HepG2 (cell line): ENCODE results near the gene TARP.

Source experiments
- ATAC-seq: fragments of 200-7000 bp; cut with Tn5 transposase; 3 replicates; pipeline ENCODE4 v1.9.1; 2020; ENCODE audit warnings: mild to moderate bottlenecking, moderate library complexity
- BruUV-seq: library from RNA; stranded (reverse); fragments of 400-500 nt; replicated peaks from 2 replicates; lab custom pipeline; 2021; lab: Mats Ljungman, UMichigan
- CTCF ChIA-PET: fragments of 300-600 bp; formaldehyde crosslinking; extraction: SDS; loops from one replicate; lab custom pipeline; 2021; ENCODE audit warnings: low total read pairs, inconsistent platforms, low intra/inter-chr PET ratio; lab: Yijun Ruan, JAX
- POLR2A ChIA-PET: fragments of 350-600 bp; sonication (Branson Sonifier 250); formaldehyde crosslinking; loops from one replicate; lab custom pipeline; 2020; ENCODE audit warnings: antibody characterized with exemption, inconsistent platforms; lab: Yijun Ruan, JAX
- DNase-seq: peaks from one replicate; pipeline ENCODE4 v3.0.0-alpha.2; 2015; ENCODE audit warnings: low spot score
- FAIRE-seq: peaks from 3 replicates; lab custom pipeline; 2011; peaks lifted over from hg19 to GRCh38; lab: Jason Lieb, UNC
- H2AFZ ChIP-seq: one replicate; pipeline ENCODE4 v1.6.1; 2011; ENCODE audit warnings: low read length, inconsistent platforms
- H3K27ac ChIP-seq: fragments of 300-600 bp; 3 replicates; pipeline ENCODE4 v1.8.0; 2011; ENCODE audit warnings: mixed run types, mild to moderate bottlenecking, mixed read lengths, low read length, inconsistent platforms; ENCODE audit not compliant: insufficient read depth; ENCODE audit errors: extremely low read length
- H3K27me3 ChIP-seq, 2 experiments: fragments of 200-600 bp in 1 of 2; 2 replicates in 1 of 2; 3 replicates in 1 of 2; pipeline versions ENCODE4 v1.6.0 to v1.8.0; 2011; ENCODE audit warnings: low read length in 2 of 2, mild to moderate bottlenecking in 2 of 2, moderate library complexity in 2 of 2, inconsistent platforms in 1 of 2; ENCODE audit not compliant: insufficient read depth in 2 of 2, control insufficient read depth in 1 of 2
- H3K36me3 ChIP-seq, 2 experiments: fragments of 200-600 bp in 1 of 2; replicated peaks in 1 of 2; 2 replicates in 1 of 2; 3 replicates in 1 of 2; pipeline versions ENCODE4 v1.5.1 to v1.8.0; 2011; ENCODE audit warnings: low read length in 2 of 2, inconsistent platforms in 1 of 2; ENCODE audit not compliant: insufficient read depth in 2 of 2, control insufficient read depth in 1 of 2
- H3K4me1 ChIP-seq: 2 replicates; pipeline ENCODE4 v1.5.1; 2012; ENCODE audit warnings: low read length, inconsistent platforms; ENCODE audit not compliant: insufficient read depth
- H3K4me2 ChIP-seq: 2 replicates; pipeline ENCODE4 v1.6.0; 2011; ENCODE audit warnings: low read depth, low read length, inconsistent platforms
- H3K4me3 ChIP-seq, 3 experiments: fragments of 200-600 bp in 1 of 3; sonication (generic), shearing (Covaris generic) in 1 of 3; replicated peaks in 1 of 3; 2 replicates each; pipeline ENCODE4 v1.5.1; 2011 to 2016; ENCODE audit warnings: low read length in 3 of 3, inconsistent platforms in 2 of 3, low read depth in 2 of 3, mild to moderate bottlenecking in 2 of 3, control low read depth in 1 of 3, mixed read lengths in 1 of 3; ENCODE audit not compliant: insufficient read depth in 1 of 3
- H3K79me2 ChIP-seq: one replicate; pipeline ENCODE4 v1.6.1; 2011; ENCODE audit warnings: low read length, inconsistent platforms; ENCODE audit not compliant: insufficient read depth
- H3K9ac ChIP-seq: 2 replicates; pipeline ENCODE4 v1.6.0; 2011; ENCODE audit warnings: mild to moderate bottlenecking, low read depth, low read length, inconsistent platforms; ENCODE audit not compliant: insufficient read depth
- H3K9me3 ChIP-seq: 2 replicates; pipeline ENCODE4 v1.5.1; 2012; ENCODE audit warnings: mild to moderate bottlenecking, low read length
- H4K20me1 ChIP-seq: 2 replicates; pipeline ENCODE4 v1.6.0; 2011; ENCODE audit warnings: inconsistent platforms, mild to moderate bottlenecking, low read length, moderate library complexity; ENCODE audit not compliant: insufficient read depth
- EED ChIP-seq: sonication (generic); formaldehyde crosslinking; IDR thresholded peaks from 2 replicates; pipeline ENCODE4 v1.5.0; 2020; ENCODE audit warnings: mild to moderate bottlenecking, missing genetic modification reagents
- HDAC6 ChIP-seq: fragments of 200-600 bp; sonication (generic); IDR thresholded peaks from 2 replicates; pipeline ENCODE4 v1.7.0; 2017; ENCODE audit warnings: mild to moderate bottlenecking, antibody characterized with exemption, low read length, low read depth
- HIVEP1 ChIP-seq: sonication (generic); formaldehyde crosslinking; IDR thresholded peaks from 2 replicates; pipeline ENCODE4 v1.4.0; 2020; ENCODE audit warnings: mild to moderate bottlenecking, missing genetic modification reagents
- HMG20B ChIP-seq: conservative IDR thresholded peaks from 2 replicates; pipeline ENCODE4 v1.6.1; 2016; ENCODE audit warnings: missing genetic modification reagents, missing compliant biosample characterization
- HOXA5 ChIP-seq: sonication (generic); formaldehyde crosslinking; IDR thresholded peaks from 2 replicates; pipeline ENCODE4 v1.4.0; 2020; ENCODE audit warnings: missing genetic modification reagents
- HOXA9 ChIP-seq: sonication (generic); formaldehyde crosslinking; IDR thresholded peaks from 2 replicates; pipeline ENCODE4 v1.8.1; 2022; ENCODE audit warnings: missing genetic modification reagents, mild to moderate bottlenecking, moderate library complexity, borderline replicate concordance
- JUND ChIP-seq: sonication (generic); formaldehyde crosslinking; IDR thresholded peaks from 2 replicates; pipeline ENCODE4 v1.8.0; 2022; ENCODE audit warnings: mild to moderate bottlenecking, missing genetic modification reagents
- KLF9 ChIP-seq: IDR thresholded peaks from 2 replicates; pipeline ENCODE4 v1.6.1; 2016; ENCODE audit warnings: low read depth
- TAF1 ChIP-seq: sonication (generic); formaldehyde crosslinking; IDR thresholded peaks from 2 replicates; pipeline ENCODE4 v1.4.0; 2020; ENCODE audit warnings: missing genetic modification reagents
- THAP11 ChIP-seq: IDR thresholded peaks from 2 replicates; pipeline ENCODE4 v1.6.1; 2016; ENCODE audit warnings: missing biosample characterization, missing genetic modification reagents
- TIGD3 ChIP-seq: sonication (generic); formaldehyde crosslinking; IDR thresholded peaks from 2 replicates; pipeline ENCODE4 v1.5.1; 2020; ENCODE audit warnings: mild to moderate bottlenecking, missing genetic modification reagents, borderline replicate concordance
- ZNF235 ChIP-seq: sonication (generic); formaldehyde crosslinking; IDR thresholded peaks from 2 replicates; pipeline ENCODE4 v1.8.1; 2023; ENCODE audit warnings: mild to moderate bottlenecking, missing genetic modification reagents, borderline replicate concordance
- ZNF441 ChIP-seq: sonication (generic); formaldehyde crosslinking; IDR thresholded peaks from 2 replicates; pipeline ENCODE4 v1.7.0; 2021; ENCODE audit warnings: missing genetic modification reagents, borderline replicate concordance
- ZNF615 ChIP-seq: sonication (generic); formaldehyde crosslinking; IDR thresholded peaks from 2 replicates; pipeline ENCODE4 v1.5.0; 2020; ENCODE audit warnings: mild to moderate bottlenecking, missing genetic modification reagents, borderline replicate concordance
- WGBS: methylation state at CpG from one replicate; pipeline ENCODE4 v1.1.6; 2017; ENCODE audit warnings: low lambda C conversion rate; 5-methylcytosine and 5-hydroxymethylcytosine counted together
- in situ Hi-C: cut with HindIII; loops from 2 replicates; pipeline ENCODE4 v1.10.0; 2017; ENCODE audit warnings: low pct_unique_long_range_greater_than_20kb; ENCODE audit not compliant: extremely low pct_ligation_motif_present
- intact Hi-C: fragments of 100-400 bp; cut with micrococcal nuclease; formaldehyde crosslinking; loops from one replicate; pipeline ENCODE4 v1.10.0; 2022; ENCODE audit not compliant: unreplicated experiment
- TF ChIP-seq, protein P1 (sequence below): sonication (generic); formaldehyde crosslinking; IDR thresholded peaks from 2 replicates; pipeline ENCODE4 v1.5.1; 2020; ENCODE audit warnings: missing genetic modification reagents, mild to moderate bottlenecking, borderline replicate concordance
- TF ChIP-seq, protein P2 (sequence below): sonication (generic); formaldehyde crosslinking; IDR thresholded peaks from 2 replicates; pipeline ENCODE4 v1.4.0; 2020; ENCODE audit warnings: missing genetic modification reagents

Gene TARP

GRCh38 chr7:38257350-38257677 lies 16.1 kb downstream of the TARP start:
- Histone ChIP-seq H2AFZ (no peak overlapping the region), H3K9ac (no peak overlapping the region), H3K79me2 (no peaks in the 10 kb centered on the region), H3K4me2 (no peak overlapping the region), H3K27ac (no peak overlapping the region), H3K9me3 (no peaks in the 10 kb centered on the region), H3K4me1 (no peaks in the 10 kb centered on the region), H3K27me3 (no peaks in the 10 kb centered on the region; a peak in 1 of 5 replicates), H3K36me3 (no peaks in the 10 kb centered on the region), H4K20me1 (no peaks in the 10 kb centered on the region), H3K4me3 (no peak overlapping the region)
- ChIA-PET POLR2A (no interaction called here), CTCF (no interaction called here)
- DNase-seq: no peak
- in situ Hi-C loops: no loop called here
- ATAC-seq: no peak
- BruUV-seq: no TSS peak
- 24% methylated on average over 2 of the region's 2 CpGs for WGBS
- FAIRE-seq: no peak
- intact Hi-C loops: no loop called here
- TF ChIP-seq HDAC6: no peak
- TF ChIP-seq KLF9 (CRISPR knock-in tag): no peak
- TF ChIP-seq HOXA9 (CRISPR knock-in tag): no peak
- TF ChIP-seq, protein P1, sequence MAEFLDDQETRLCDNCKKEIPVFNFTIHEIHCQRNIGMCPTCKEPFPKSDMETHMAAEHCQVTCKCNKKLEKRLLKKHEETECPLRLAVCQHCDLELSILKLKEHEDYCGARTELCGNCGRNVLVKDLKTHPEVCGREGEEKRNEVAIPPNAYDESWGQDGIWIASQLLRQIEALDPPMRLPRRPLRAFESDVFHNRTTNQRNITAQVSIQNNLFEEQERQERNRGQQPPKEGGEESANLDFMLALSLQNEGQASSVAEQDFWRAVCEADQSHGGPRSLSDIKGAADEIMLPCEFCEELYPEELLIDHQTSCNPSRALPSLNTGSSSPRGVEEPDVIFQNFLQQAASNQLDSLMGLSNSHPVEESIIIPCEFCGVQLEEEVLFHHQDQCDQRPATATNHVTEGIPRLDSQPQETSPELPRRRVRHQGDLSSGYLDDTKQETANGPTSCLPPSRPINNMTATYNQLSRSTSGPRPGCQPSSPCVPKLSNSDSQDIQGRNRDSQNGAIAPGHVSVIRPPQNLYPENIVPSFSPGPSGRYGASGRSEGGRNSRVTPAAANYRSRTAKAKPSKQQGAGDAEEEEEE (CRISPR knock-in tag): no peak
- TF ChIP-seq ZNF235 (CRISPR knock-in tag): no peak
- TF ChIP-seq, protein P2, sequence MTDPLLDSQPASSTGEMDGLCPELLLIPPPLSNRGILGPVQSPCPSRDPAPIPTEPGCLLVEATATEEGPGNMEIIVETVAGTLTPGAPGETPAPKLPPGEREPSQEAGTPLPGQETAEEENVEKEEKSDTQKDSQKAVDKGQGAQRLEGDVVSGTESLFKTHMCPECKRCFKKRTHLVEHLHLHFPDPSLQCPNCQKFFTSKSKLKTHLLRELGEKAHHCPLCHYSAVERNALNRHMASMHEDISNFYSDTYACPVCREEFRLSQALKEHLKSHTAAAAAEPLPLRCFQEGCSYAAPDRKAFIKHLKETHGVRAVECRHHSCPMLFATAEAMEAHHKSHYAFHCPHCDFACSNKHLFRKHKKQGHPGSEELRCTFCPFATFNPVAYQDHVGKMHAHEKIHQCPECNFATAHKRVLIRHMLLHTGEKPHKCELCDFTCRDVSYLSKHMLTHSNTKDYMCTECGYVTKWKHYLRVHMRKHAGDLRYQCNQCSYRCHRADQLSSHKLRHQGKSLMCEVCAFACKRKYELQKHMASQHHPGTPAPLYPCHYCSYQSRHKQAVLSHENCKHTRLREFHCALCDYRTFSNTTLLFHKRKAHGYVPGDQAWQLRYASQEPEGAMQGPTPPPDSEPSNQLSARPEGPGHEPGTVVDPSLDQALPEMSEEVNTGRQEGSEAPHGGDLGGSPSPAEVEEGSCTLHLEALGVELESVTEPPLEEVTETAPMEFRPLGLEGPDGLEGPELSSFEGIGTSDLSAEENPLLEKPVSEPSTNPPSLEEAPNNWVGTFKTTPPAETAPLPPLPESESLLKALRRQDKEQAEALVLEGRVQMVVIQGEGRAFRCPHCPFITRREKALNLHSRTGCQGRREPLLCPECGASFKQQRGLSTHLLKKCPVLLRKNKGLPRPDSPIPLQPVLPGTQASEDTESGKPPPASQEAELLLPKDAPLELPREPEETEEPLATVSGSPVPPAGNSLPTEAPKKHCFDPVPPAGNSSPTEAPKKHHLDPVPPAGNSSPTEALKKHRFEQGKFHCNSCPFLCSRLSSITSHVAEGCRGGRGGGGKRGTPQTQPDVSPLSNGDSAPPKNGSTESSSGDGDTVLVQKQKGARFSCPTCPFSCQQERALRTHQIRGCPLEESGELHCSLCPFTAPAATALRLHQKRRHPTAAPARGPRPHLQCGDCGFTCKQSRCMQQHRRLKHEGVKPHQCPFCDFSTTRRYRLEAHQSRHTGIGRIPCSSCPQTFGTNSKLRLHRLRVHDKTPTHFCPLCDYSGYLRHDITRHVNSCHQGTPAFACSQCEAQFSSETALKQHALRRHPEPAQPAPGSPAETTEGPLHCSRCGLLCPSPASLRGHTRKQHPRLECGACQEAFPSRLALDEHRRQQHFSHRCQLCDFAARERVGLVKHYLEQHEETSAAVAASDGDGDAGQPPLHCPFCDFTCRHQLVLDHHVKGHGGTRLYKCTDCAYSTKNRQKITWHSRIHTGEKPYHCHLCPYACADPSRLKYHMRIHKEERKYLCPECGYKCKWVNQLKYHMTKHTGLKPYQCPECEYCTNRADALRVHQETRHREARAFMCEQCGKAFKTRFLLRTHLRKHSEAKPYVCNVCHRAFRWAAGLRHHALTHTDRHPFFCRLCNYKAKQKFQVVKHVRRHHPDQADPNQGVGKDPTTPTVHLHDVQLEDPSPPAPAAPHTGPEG (CRISPR knock-in tag): no peak
- no peak for TF ChIP-seq TAF1 (CRISPR knock-in tag)
- no peak for TF ChIP-seq HIVEP1 (CRISPR knock-in tag)
- no peak for TF ChIP-seq HMG20B (CRISPR knock-in tag)
- no peak for TF ChIP-seq HOXA5 (CRISPR knock-in tag)
- no peak for TF ChIP-seq ZNF441
- no peak for TF ChIP-seq TIGD3
- no peak for TF ChIP-seq THAP11 (CRISPR knock-in tag)
- TF ChIP-seq ZNF615 (CRISPR knock-in tag): no peak
- TF ChIP-seq JUND (CRISPR knock-in tag): no peak
- TF ChIP-seq EED: no peak
